GM12875 (cell line): ENCODE results near the gene ZNF578.
"Not testable (repeated sequence)": the region's sequence is repeated elsewhere in the genome, so short reads cannot be mapped to it uniquely, and the experiment has no call there.

Experiments used
- H3K4me3 ChIP-seq: one replicate; pipeline ENCODE4 v1.5.1; 2011; ENCODE audit warnings: low read depth, low read length, control low read depth
- CTCF ChIP-seq: IDR thresholded peaks from 2 replicates; pipeline ENCODE4 v1.5.1; 2011; ENCODE audit warnings: low read depth, mild to moderate bottlenecking, control low read depth, inconsistent platforms, low read length, moderate library complexity, borderline replicate concordance; ENCODE audit not compliant: insufficient read depth

Gene ZNF578

DNA sequence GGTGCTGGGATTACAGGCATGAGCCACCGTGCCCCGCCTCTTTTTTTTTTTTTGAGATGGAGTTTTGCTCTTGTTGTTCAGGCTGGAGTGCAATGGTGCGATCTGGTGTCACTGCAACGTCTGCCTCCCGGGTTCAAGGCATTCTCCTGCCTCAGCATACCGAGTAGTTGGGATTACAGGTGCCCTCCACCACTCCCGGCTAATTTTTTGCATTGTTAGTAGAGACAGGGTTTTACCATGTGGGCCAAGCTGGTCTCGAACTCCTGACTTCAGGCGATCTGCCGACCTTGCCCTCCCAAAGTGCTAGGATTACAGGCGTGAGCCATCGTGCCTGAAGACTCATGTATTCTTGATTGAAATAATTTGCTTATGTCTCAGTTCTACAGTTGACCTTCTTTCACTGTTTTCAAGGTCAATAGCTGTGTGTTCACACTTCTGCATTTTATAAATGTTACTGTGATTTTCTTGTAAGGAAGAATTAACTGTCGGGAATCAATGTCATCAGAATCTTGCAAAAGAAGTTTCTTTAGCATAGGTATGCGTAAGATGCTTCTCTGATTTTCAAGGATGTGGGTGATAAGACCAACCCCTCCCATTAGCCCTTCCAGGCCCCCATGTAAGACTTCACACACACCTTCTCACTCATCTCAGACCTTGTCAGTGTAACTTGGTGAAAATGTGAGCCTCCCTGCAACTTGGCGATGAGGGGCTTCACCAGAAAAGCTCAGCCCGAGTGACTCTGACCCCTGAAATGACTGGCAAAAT, 104.1 kb downstream of the ZNF578 start:
- no peak overlapping the region for H3K4me3 ChIP-seq
- TF ChIP-seq CTCF, result no peak

DNA sequence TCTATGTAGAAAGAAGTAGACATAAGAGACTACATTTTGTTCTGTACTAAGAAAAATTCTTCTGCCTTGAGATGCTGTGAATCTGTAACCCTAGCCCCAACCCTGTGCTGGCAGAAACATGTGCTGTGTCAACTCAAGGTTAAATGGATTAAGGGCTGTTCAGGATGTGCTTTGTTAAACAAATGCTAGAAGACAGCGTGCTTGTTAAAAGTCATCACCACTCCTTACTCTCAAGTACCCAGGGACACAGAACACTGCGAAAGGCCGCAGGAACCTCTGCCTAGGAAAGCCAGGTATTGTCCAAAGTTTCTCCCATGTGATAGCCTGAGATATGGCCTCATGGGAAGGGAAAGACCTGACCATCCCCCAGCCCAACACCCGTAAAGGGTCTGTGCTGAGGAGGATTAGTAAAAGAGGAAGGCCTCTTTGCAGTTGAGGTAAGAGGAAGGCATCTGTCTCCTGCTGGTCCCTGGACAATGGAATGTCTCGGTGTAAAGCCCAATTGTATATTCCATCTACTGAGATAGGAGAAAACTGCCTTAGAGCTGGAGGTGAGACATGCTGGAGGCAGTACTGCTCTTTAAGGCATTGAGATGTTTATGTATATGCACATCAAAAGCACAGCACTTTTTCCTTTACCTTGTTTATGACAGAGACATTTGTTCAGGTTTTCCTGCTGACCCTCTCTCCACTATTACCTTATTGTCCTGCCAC, 105.5 kb downstream of the ZNF578 start:
- not testable (repeated sequence) for H3K4me3 ChIP-seq

DNA sequence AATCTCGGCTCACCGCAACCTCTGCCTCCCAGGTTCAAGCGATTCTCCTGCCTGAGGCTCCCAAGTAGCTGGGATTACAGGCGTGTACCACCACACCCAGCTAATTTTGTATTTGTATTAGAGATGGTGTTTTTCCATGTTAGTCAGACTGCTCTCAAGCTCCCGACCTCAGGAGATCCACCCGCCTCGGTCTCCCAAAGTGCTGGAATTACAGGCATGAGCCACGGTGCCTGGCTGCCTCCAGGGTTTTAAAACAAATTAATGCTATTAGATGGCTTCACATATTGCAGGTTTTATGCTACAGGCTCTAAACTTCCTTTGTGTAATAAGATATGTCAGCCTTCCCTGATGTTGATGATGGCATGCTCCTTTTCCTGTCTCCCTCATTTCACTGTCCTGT, 108.3 kb downstream of the ZNF578 start:
- H3K4me3 ChIP-seq, result not testable (repeated sequence)
